ENCODE results near the gene LMNB1.

DNA sequence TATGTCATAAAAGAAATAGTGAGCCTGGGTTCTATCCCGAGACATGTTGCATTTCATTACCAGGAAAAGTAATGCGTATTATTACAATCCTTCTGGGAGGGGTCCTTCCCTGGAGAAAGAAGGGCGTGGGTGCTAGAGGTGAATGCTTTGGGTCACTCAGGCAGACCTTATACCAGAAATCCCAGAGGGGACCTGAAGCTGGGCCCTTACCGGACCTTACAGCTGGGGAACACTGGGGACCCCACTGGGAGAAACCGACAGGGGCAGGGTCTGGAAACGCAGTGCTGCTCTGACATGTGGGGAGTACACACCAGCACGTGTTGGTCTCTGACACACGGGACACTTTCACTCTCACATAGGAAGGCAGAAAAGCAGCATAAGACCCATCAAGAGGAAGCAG is 71.3 kb downstream of the LMNB1 start:
- TF ChIP-seq POLR2A (IDR thresholded peaks at IDR 0.05; ENCODE audit: borderline replicate concordance, extremely low read depth, insufficient read depth, insufficient read length) (no peak), EZH2phosphoT487 (IDR thresholded peaks at IDR 0.05; ENCODE audit: borderline replicate concordance) (no peak), POLR2AphosphoS5 (IDR thresholded peaks at IDR 0.05; ENCODE audit: low read depth, low read length) (no peak), YY1 (IDR thresholded peaks at IDR 0.05; ENCODE audit: extremely low read depth, insufficient replicate concordance, low read depth, low read length) (no peak), EZH2 (IDR thresholded peaks at IDR 0.05) (no peak), JUND (IDR thresholded peaks at IDR 0.05) (no peak), ATF3 (IDR thresholded peaks at IDR 0.05) (no peak), CEBPB (IDR thresholded peaks at IDR 0.05; ENCODE audit: low read depth) (no peak), RAD21 (IDR thresholded peaks at IDR 0.05; ENCODE audit: low read depth) (no peak), EGR1 (IDR thresholded peaks at IDR 0.05; ENCODE audit: low read depth) (no peak)
- TF ChIP-seq, protein P1, sequence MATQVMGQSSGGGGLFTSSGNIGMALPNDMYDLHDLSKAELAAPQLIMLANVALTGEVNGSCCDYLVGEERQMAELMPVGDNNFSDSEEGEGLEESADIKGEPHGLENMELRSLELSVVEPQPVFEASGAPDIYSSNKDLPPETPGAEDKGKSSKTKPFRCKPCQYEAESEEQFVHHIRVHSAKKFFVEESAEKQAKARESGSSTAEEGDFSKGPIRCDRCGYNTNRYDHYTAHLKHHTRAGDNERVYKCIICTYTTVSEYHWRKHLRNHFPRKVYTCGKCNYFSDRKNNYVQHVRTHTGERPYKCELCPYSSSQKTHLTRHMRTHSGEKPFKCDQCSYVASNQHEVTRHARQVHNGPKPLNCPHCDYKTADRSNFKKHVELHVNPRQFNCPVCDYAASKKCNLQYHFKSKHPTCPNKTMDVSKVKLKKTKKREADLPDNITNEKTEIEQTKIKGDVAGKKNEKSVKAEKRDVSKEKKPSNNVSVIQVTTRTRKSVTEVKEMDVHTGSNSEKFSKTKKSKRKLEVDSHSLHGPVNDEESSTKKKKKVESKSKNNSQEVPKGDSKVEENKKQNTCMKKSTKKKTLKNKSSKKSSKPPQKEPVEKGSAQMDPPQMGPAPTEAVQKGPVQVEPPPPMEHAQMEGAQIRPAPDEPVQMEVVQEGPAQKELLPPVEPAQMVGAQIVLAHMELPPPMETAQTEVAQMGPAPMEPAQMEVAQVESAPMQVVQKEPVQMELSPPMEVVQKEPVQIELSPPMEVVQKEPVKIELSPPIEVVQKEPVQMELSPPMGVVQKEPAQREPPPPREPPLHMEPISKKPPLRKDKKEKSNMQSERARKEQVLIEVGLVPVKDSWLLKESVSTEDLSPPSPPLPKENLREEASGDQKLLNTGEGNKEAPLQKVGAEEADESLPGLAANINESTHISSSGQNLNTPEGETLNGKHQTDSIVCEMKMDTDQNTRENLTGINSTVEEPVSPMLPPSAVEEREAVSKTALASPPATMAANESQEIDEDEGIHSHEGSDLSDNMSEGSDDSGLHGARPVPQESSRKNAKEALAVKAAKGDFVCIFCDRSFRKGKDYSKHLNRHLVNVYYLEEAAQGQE (IDR thresholded peaks at IDR 0.05; ENCODE audit: low read depth): no peak
- TF ChIP-seq, protein P2, sequence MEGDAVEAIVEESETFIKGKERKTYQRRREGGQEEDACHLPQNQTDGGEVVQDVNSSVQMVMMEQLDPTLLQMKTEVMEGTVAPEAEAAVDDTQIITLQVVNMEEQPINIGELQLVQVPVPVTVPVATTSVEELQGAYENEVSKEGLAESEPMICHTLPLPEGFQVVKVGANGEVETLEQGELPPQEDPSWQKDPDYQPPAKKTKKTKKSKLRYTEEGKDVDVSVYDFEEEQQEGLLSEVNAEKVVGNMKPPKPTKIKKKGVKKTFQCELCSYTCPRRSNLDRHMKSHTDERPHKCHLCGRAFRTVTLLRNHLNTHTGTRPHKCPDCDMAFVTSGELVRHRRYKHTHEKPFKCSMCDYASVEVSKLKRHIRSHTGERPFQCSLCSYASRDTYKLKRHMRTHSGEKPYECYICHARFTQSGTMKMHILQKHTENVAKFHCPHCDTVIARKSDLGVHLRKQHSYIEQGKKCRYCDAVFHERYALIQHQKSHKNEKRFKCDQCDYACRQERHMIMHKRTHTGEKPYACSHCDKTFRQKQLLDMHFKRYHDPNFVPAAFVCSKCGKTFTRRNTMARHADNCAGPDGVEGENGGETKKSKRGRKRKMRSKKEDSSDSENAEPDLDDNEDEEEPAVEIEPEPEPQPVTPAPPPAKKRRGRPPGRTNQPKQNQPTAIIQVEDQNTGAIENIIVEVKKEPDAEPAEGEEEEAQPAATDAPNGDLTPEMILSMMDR (IDR thresholded peaks at IDR 0.05 in 2 of 3, conservative IDR thresholded peaks at IDR 0.05 in 1 of 3; ENCODE audit: borderline replicate concordance in 1 of 3, insufficient read depth in 1 of 3, low read depth in 2 of 3, low read length in 2 of 3): no peak
